ENCODE measurements around the gene STN1.

GRCh38 chr10:103925591-103925990 lies 7.6 kb upstream of the STN1 start:
- no peak for TF ChIP-seq ATF3 (IDR thresholded peaks at IDR 0.05; ENCODE audit: borderline replicate concordance, extremely low read depth, low read depth, low read length)
- TF ChIP-seq SUPT20H (IDR thresholded peaks at IDR 0.05; ENCODE audit: borderline replicate concordance, control insufficient read depth, low read depth, low read length) = no peak
- TF ChIP-seq TAF1 (IDR thresholded peaks at IDR 0.05; ENCODE audit: borderline replicate concordance, low read depth, low read length) = no peak
- TF ChIP-seq POLR2A (IDR thresholded peaks at IDR 0.05; ENCODE audit: low read depth, low read length) = no peak
- TF ChIP-seq RB1 (IDR thresholded peaks at IDR 0.05; ENCODE audit: borderline replicate concordance) = no peak
- TF ChIP-seq NFYA (IDR thresholded peaks at IDR 0.05; ENCODE audit: borderline replicate concordance, low read depth, low read length) = no peak
- TF ChIP-seq CTCF (IDR thresholded peaks at IDR 0.05 in 2 of 3, conservative IDR thresholded peaks at IDR 0.05 in 1 of 3; ENCODE audit: control insufficient read depth in 2 of 3, extremely low read depth in 1 of 3, insufficient read depth in 1 of 3, low read depth in 3 of 3, low read length in 3 of 3) = no peak
- TF ChIP-seq USF2 (IDR thresholded peaks at IDR 0.05; ENCODE audit: borderline replicate concordance, low read depth, low read length) = no peak
- no peak for TF ChIP-seq PBX3 (IDR thresholded peaks at IDR 0.05; ENCODE audit: insufficient replicate concordance, low read depth, low read length)
- no peak for TF ChIP-seq EP300 (IDR thresholded peaks at IDR 0.05; ENCODE audit: borderline replicate concordance in 1 of 2, control insufficient read depth in 1 of 2, low read depth in 2 of 2, low read length in 2 of 2)
- no peak for TF ChIP-seq POLR2AphosphoS5 (IDR thresholded peaks at IDR 0.05; ENCODE audit: low read length)
- TF ChIP-seq REST (IDR thresholded peaks at IDR 0.05; ENCODE audit: low read depth, low read length) = no peak
- TF ChIP-seq ELK1 (IDR thresholded peaks at IDR 0.05; ENCODE audit: low read depth, low read length) = no peak

All from GM12878 (cell line).